CD14-positive monocyte (primary cell): ENCODE data around the gene SLC22A14. TPM values are rescaled to one million over a fixed set of nuclear protein-coding genes. Genes with fewer than 3 reads are reported as not detected.

Experiments used
- DNase-seq, 3 donors: peaks; one replicate each; pipeline ENCODE4 v3.0.0-alpha.2; 2011 to 2022
- H2AFZ ChIP-seq: 2 replicates; pipeline ENCODE4 v1.6.0; 2012; ENCODE audit warnings: mild to moderate bottlenecking, low read depth, low read length, inconsistent platforms; ENCODE audit not compliant: insufficient read depth, poor library complexity, severe bottlenecking
- H3K27ac ChIP-seq, 2 donors: 1 replicate in 1 of 2; 2 replicates in 1 of 2; pipeline ENCODE4 v1.5.1; 2012 to 2013; ENCODE audit warnings: low read length in 2 of 2, control low read depth in 1 of 2, inconsistent platforms in 1 of 2, low read depth in 1 of 2, mild to moderate bottlenecking in 1 of 2
- H3K27me3 ChIP-seq, 2 donors: one replicate each; pipeline versions ENCODE4 v1.6.0 to v1.6.1; 2011 to 2013; ENCODE audit warnings: low read length in 2 of 2; ENCODE audit not compliant: control insufficient read depth in 2 of 2, insufficient read depth in 2 of 2
- H3K36me3 ChIP-seq, 2 donors: replicated peaks in 1 of 2; 1 replicate in 1 of 2; 2 replicates in 1 of 2; pipeline versions ENCODE4 v1.5.1 to v1.6.1; 2012 to 2013; ENCODE audit warnings: low read length in 2 of 2, control low read depth in 1 of 2, inconsistent platforms in 1 of 2, mild to moderate bottlenecking in 1 of 2; ENCODE audit not compliant: insufficient read depth in 2 of 2, control insufficient read depth in 1 of 2
- H3K4me1 ChIP-seq, 2 donors: 1 replicate in 1 of 2; 2 replicates in 1 of 2; pipeline versions ENCODE4 v1.5.1 to v1.6.1; 2012 to 2013; ENCODE audit warnings: low read length in 2 of 2, control low read depth in 1 of 2, inconsistent platforms in 1 of 2, mild to moderate bottlenecking in 1 of 2, moderate library complexity in 1 of 2; ENCODE audit not compliant: insufficient read depth in 2 of 2, control insufficient read depth in 1 of 2
- H3K4me2 ChIP-seq: replicated peaks from 2 replicates; pipeline ENCODE3; 2012; ENCODE audit warnings: low read length, moderate library complexity, mild to moderate bottlenecking; ENCODE audit not compliant: poor library complexity, severe bottlenecking; ENCODE audit errors: extremely low read depth
- H3K4me3 ChIP-seq, 3 experiments: fragments of 200-600 bp in 1 of 3; sonication (generic) in 1 of 3; replicated peaks in 1 of 3; 1 replicate in 2 of 3; 2 replicates in 1 of 3; pipeline ENCODE4 v1.5.1; 2011 to 2013; ENCODE audit warnings: low read length in 3 of 3, mild to moderate bottlenecking in 3 of 3, control low read depth in 2 of 3, low read depth in 2 of 3, inconsistent platforms in 1 of 3, moderate library complexity in 1 of 3
- H3K79me2 ChIP-seq: 2 replicates; pipeline ENCODE4 v1.6.0; 2012; ENCODE audit warnings: mild to moderate bottlenecking, control low read depth, inconsistent platforms, low read length, moderate library complexity; ENCODE audit not compliant: insufficient read depth
- H3K9ac ChIP-seq: 2 replicates; pipeline ENCODE4 v1.6.0; 2017; ENCODE audit warnings: low read length, mild to moderate bottlenecking; ENCODE audit not compliant: insufficient read depth, poor library complexity, severe bottlenecking
- H3K9me3 ChIP-seq, 2 donors: replicated peaks in 1 of 2; 1 replicate in 1 of 2; 2 replicates in 1 of 2; pipeline versions ENCODE4 v1.5.1 to v1.6.1; 2012 to 2013; ENCODE audit warnings: low read length in 2 of 2, control low read depth in 1 of 2; ENCODE audit not compliant: control insufficient read depth in 1 of 2, insufficient read depth in 1 of 2
- H4K20me1 ChIP-seq: 2 replicates; pipeline ENCODE4 v1.6.0; 2012; ENCODE audit warnings: mild to moderate bottlenecking, low read length, control low read depth, moderate library complexity; ENCODE audit not compliant: insufficient read depth
- H3K27ac Mint-ChIP-seq, 7 donors: one replicate each; pipeline ENCODE4 v1.8.0; 2020; ENCODE audit warnings: mild to moderate bottlenecking in 7 of 7, mixed read lengths in 7 of 7, moderate library complexity in 6 of 7, inconsistent platforms in 2 of 7
- H3K27me3 Mint-ChIP-seq, 3 donors: one replicate each; pipeline ENCODE4 v1.8.0; 2021 to 2022; ENCODE audit warnings: low read depth in 3 of 3, mild to moderate bottlenecking in 3 of 3, mixed read lengths in 3 of 3, moderate library complexity in 3 of 3, inconsistent platforms in 1 of 3
- H3K36me3 Mint-ChIP-seq, 2 donors: one replicate each; pipeline ENCODE4 v1.8.0; 2020; ENCODE audit warnings: mixed read lengths in 2 of 2, inconsistent platforms in 1 of 2, mild to moderate bottlenecking in 1 of 2
- H3K4me1 Mint-ChIP-seq: one replicate; pipeline ENCODE4 v1.8.0; 2020; ENCODE audit warnings: mild to moderate bottlenecking, mixed read lengths
- H3K4me3 Mint-ChIP-seq, 2 donors: one replicate each; pipeline ENCODE4 v1.8.0; 2020; ENCODE audit warnings: mild to moderate bottlenecking in 2 of 2, mixed read lengths in 2 of 2, moderate library complexity in 1 of 2
- H3K9me3 Mint-ChIP-seq, 7 donors: one replicate each; pipeline ENCODE4 v1.8.0; 2020 to 2022; ENCODE audit warnings: mixed read lengths in 7 of 7, mild to moderate bottlenecking in 6 of 7, moderate library complexity in 6 of 7, inconsistent platforms in 2 of 7
- CTCF ChIP-seq: fragments of 200-600 bp; IDR thresholded peaks from one replicate; pipeline ENCODE4 v1.8.0; 2022; ENCODE audit warnings: antibody characterized with exemption, mild to moderate bottlenecking
- WGBS: methylation state at CpG from one replicate; pipeline ENCODE4 v1.1.5; 2013; ENCODE audit warnings: missing lambda C conversion rate; ENCODE audit not compliant: insufficient coverage; 5-methylcytosine and 5-hydroxymethylcytosine counted together
- intact Hi-C, 2 donors: fragments of 100-400 bp; cut with micrococcal nuclease; formaldehyde crosslinking; loops; one replicate each; pipeline versions ENCODE4 v1.15.0 to v1.15.1; 2023
- polyA plus RNA-seq, 3 donors: library from polyadenylated mRNA; depleted of rRNA in 1 of 3; unstranded in 2 of 3; stranded (reverse) in 1 of 3; fragments of 300-500 nt in 2 of 3; fragments of >200 nt in 1 of 3; fragmentation: Illumina TruSeq in 2 of 3; gene quantifications; 1 replicate in 2 of 3; 2 replicates in 1 of 3; pipeline ENCODE4 v1.2.3, GENCODE V29; 2012 to 2021

The SLC22A14 gene
- polyA plus RNA-seq, 3 donors, result 0.45 TPM; not detected in 2

- H3K9me3 Mint-ChIP-seq, result no peaks in the 10 kb centered on the region
- H3K27me3 Mint-ChIP-seq, result no peaks in the 10 kb centered on the region
- TF ChIP-seq CTCF, result no peak
- H3K36me3 Mint-ChIP-seq, result peaks cover 57 to 61% of the 10 kb centered on the region in 2 donors
- Histone ChIP-seq H3K27me3 (no peaks in the 10 kb centered on the region), H3K27ac (no peak overlapping the region), H3K79me2 (no peaks in the 10 kb centered on the region), H4K20me1 (no peaks in the 10 kb centered on the region), H3K9ac (no peak overlapping the region), H2AFZ (no peak overlapping the region), H3K4me1 (no peaks in the 10 kb centered on the region), H3K4me3 (no peak overlapping the region), H3K36me3 (peaks cover 46 to 56% of the 10 kb centered on the region in 2 donors), H3K9me3 (no peaks in the 10 kb centered on the region), H3K4me2 (no peak overlapping the region)
- H3K4me1 Mint-ChIP-seq, result peaks cover 3% of the 10 kb centered on the region
- DNase-seq, result no peak
- WGBS, result 100% methylated on average over 1 of the region's 1 CpG
- H3K27ac Mint-ChIP-seq, result peak overlapping the region in 1 of 7 donors; percentile 13
- H3K4me3 Mint-ChIP-seq, result no peak overlapping the region
- intact Hi-C loops, result no loop called here
Measured at GRCh38 chr3:38255627-38256026, 26.5 kb upstream of the SLC22A14 start.

- Histone ChIP-seq H3K4me1 (no peaks in the 10 kb centered on the region), H3K36me3 (peaks cover 26 to 36% of the 10 kb centered on the region in 2 donors), H3K4me2 (no peak overlapping the region), H3K79me2 (no peaks in the 10 kb centered on the region), H4K20me1 (no peaks in the 10 kb centered on the region), H3K27ac (no peak overlapping the region), H3K9ac (no peak overlapping the region), H3K4me3 (no peak overlapping the region), H2AFZ (no peak overlapping the region), H3K27me3 (no peaks in the 10 kb centered on the region), H3K9me3 (no peaks in the 10 kb centered on the region)
- Mint-ChIP-seq H3K4me3 (no peak overlapping the region), H3K9me3 (peaks cover 0 to 3% (median 0%) of the 10 kb centered on the region in 7 donors), H3K27ac (no peak overlapping the region), H3K4me1 (peaks cover 3% of the 10 kb centered on the region), H3K27me3 (no peaks in the 10 kb centered on the region), H3K36me3 (peaks cover 38 to 46% of the 10 kb centered on the region in 2 donors)
- intact Hi-C loops, result no loop called here
- WGBS, result no CpG with 5 or more reads among the region's 1 CpG
- DNase-seq, result no peak
- no peak for TF ChIP-seq CTCF
Measured at GRCh38 chr3:38257583-38257982, 24.5 kb upstream of the SLC22A14 start.
